Mammary epithelial cell (primary cell): ENCODE data around the gene DDAH2.

ENCODE experiments used
- EZH2 ChIP-seq: IDR thresholded peaks from 2 replicates; pipeline ENCODE4 v1.6.1; 2012; ENCODE audit warnings: low read length, inconsistent platforms, borderline replicate concordance
- TF ChIP-seq, protein P1 (sequence below), 2 donors: IDR thresholded peaks in 1 of 2; conservative IDR thresholded peaks in 1 of 2; 2 replicates each; pipeline ENCODE4 v1.5.1; 2011 to 2012; ENCODE audit warnings: inconsistent platforms in 2 of 2, low read length in 2 of 2, mild to moderate bottlenecking in 2 of 2, control low read depth in 1 of 2, low read depth in 1 of 2; ENCODE audit not compliant: insufficient read depth in 1 of 2; ENCODE audit errors: extremely low read depth in 1 of 2

DNA sequence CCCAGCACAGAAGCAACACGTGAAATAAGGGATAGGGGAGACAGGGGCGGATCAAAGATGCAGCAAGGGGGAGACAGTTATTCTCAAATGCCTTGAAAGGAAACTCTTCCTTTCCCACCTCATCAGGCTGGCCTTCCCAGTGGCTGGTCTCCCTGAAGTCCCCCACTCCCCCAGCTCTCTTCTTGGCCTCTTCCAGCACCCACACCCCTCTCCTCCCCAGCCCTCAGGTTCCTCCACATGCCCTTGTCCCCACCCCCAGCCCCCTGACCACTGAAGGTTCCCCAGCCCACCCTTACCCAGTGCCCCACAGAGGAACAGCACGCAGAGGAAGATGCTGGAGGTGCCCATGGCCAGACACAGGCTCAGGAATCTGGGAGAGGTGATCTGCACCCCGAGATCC, 15.6 kb downstream of the DDAH2 start:
- TF ChIP-seq, protein P1, sequence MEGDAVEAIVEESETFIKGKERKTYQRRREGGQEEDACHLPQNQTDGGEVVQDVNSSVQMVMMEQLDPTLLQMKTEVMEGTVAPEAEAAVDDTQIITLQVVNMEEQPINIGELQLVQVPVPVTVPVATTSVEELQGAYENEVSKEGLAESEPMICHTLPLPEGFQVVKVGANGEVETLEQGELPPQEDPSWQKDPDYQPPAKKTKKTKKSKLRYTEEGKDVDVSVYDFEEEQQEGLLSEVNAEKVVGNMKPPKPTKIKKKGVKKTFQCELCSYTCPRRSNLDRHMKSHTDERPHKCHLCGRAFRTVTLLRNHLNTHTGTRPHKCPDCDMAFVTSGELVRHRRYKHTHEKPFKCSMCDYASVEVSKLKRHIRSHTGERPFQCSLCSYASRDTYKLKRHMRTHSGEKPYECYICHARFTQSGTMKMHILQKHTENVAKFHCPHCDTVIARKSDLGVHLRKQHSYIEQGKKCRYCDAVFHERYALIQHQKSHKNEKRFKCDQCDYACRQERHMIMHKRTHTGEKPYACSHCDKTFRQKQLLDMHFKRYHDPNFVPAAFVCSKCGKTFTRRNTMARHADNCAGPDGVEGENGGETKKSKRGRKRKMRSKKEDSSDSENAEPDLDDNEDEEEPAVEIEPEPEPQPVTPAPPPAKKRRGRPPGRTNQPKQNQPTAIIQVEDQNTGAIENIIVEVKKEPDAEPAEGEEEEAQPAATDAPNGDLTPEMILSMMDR (conservative IDR thresholded peaks at IDR 0.05 in 1 of 2, IDR thresholded peaks at IDR 0.05 in 1 of 2; ENCODE audit: extremely low read depth in 1 of 2, insufficient read depth in 1 of 2, low read depth in 1 of 2, low read length in 2 of 2): no peak
- TF ChIP-seq EZH2: no peak
